Iris pigment epithelial cell (primary cell): ENCODE data around the gene LRRC45.
"Not testable (repeated sequence)": the region's sequence is repeated elsewhere in the genome, so short reads cannot be mapped to it uniquely, and the experiment has no call there.

Source experiments
- DNase-seq: peaks from one replicate; pipeline ENCODE4 v3.0.0-alpha.2; 2011; ENCODE audit warnings: low read depth

The LRRC45 gene

DNA sequence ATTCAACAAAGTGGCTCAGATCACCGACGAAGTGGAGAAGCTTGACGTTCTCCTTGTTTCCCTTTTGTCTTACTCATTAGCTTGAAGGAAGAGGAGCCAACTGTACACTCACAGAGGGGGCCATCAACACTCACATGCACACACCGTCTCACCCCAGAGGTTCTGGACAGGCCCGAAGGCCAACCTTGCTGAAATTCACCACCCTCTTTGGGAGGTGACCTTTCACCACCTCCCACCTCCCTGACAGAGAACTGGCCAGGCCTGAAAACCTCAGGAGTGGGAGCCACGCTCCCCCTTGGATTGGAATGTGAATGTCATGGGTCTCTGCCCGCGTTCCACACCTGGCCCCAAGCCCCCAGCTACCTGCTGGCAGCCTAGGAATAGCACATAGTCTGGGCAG, 12.4 kb downstream of the LRRC45 start:
- DNase-seq: no peak

GRCh38 chr17:82035956-82036633, 13.0 kb downstream of the LRRC45 start:
- DNase-seq: no peak

- no peak for DNase-seq
Measured at GRCh38 chr17:82036634-82037091, 13.6 kb downstream of the LRRC45 start.

GRCh38 chr17:82037092-82037888, 14.2 kb downstream of the LRRC45 start, which contains the start of gene DCXR:
Gene DCXR, minus strand, starts transcription at chr17:82037697. Its CDS starts 15 bp downstream, at chr17:82037682.
- DNase-seq: peak; percentile 98

- DNase-seq: no peak
Measured at GRCh38 chr17:82037889-82038195, 14.7 kb downstream of the LRRC45 start.

DNA sequence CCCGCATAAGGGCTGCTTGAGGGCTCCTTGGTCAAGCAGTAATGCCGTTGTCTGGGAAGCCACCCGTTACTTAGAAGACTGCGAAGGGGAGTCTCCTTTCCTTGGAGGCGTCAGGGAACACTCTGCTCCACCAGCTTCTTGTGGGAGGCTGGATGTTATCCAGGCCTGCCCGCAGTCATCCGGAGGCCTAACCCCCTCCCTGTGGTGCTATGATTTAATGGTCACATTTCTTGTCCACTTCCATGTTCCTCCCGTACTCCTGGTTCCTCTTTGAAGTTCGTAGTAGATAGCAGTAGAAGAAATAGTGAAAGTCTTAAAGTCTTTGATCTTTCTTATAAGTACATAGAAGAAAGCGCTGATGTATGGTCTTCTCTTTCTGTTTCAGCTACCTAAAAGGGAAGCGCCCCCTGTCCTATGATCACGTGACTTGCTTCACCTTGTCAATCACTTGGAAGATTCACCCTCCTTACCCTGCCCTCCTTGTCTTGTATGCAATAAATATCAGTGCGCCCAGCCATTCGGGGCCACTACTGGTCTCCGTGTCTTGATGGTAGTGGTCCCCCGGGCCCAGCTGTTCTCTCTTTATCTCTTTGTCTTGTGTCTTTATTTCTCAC, 15.8 kb downstream of the LRRC45 start:
- DNase-seq: not testable (repeated sequence)

DNA sequence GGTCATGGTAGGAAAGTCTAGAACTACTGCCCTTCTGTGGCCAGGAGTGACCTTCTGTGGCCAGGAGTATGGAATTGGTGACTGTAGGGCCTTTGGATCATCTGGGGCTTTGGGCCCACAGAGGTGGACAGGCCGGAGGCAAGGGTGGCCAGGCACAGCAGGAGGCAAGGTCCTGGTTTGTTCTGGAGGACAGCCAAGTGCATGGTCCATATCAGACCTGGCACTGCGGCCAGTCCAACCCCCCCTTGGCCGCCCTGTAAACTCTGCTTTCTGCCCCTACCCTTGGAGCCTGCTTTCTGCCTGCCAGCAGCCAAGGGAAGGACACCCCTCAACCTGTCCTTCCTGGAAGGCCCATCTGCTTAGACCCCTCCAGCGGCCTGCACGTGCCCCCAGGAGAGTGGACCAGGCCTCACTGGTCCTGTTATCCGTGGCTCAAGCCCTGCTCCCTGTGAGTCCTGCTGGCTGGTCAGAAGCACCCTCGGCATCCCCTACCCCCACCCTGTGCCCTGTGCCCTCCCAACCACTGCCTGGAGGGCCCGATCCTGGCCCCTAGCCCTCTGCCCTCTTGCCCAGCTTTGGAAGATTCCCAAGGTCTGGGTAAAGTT, 16.7 kb downstream of the LRRC45 start:
- no peak for DNase-seq

DNA sequence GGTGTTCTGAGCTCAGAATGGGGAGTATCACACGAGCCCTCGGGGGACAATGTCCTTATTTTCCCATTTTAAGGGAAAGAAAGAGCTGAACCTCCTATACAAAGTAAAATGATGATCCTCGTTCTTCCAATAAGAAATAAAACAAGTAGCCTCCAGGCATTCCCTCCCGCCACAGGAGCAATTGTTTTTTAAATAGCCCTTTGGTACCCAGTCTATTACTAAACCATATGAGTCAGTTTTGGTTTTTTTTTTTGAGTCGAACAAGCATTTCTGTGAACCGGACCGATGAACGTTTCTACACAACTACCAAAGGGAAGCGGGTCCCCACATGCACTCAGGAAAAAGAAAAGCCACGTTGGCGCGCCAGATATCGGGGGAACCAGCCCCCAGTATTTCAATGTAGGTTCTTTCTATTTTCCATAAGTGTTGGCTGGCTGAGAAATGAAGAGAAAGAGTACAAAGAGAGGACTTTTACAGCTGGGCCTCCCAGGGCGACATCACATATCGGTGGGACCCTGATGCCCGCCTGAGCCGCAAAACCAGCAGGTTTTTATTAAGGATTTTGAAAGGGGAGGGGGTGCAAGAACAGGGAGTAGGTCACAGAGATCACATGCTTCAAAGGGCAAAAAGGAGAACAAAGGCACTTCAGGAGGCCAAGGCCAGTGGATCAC, 18.2 kb downstream of the LRRC45 start:
- no peak for DNase-seq

- no peak for DNase-seq
Measured at GRCh38 chr17:82042649-82043048, 19.5 kb downstream of the LRRC45 start.

GRCh38 chr17:82043507-82043906, 20.4 kb downstream of the LRRC45 start:
- DNase-seq: no peak

DNA sequence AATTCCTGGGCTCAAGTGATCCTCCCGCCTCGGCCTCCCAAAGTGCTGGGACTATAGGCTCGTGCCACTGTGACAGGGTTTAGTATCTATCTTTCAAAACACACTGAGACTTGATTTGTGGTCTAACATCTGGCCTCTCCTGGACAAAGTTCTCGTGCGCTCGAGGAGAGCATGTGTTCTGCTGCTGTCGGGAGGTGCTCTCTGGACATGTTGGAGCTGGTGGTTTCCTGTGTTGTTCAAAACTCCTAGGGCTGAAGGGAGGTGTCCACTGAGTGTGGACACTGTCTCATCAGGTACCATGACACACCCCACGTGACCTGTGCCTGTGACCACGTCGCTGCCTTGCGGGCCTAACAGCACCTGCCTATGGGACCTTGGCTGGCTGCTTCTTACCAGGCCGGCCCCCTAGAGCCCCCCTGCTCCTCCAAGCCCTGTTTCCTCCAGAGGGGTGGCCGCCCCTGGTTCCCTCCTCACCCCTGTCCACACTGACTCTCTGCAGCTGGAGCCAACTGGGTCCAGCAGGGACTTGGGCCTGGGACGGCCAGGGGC, 22.9 kb downstream of the LRRC45 start:
- DNase-seq: no peak

- DNase-seq: no peak
Measured at GRCh38 chr17:82046903-82047302, 23.8 kb downstream of the LRRC45 start.

GRCh38 chr17:82047379-82047778, 24.3 kb downstream of the LRRC45 start:
- DNase-seq: no peak

- DNase-seq: no peak
Measured at GRCh38 chr17:82047914-82048570, 24.9 kb downstream of the LRRC45 start.

GRCh38 chr17:82048571-82048971, 25.5 kb downstream of the LRRC45 start:
- no peak for DNase-seq

- DNase-seq: no peak
Measured at GRCh38 chr17:82049106-82049505, 26.0 kb downstream of the LRRC45 start.

DNA sequence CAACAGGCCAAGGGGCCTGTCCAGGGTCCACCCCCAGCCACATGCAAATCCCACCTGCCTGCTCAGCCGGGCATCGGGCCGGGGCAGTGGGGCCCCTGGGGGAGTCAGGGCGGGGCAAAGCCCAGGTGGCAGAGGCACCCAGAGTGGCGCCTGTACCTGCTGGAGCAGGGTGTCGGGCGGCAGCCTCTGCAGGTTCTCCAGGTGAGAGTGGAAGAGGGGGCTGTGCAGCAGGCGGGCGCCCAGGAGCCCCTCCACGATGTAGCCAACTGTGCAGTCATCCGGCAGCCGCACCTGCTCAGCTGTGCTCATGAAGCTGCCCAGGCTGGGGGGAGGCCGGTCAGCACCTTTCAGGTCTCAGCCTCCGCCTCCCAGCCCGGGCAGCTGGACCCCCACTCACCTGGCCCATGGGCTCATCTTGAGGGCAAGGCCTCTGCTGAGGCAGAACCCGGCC, 26.4 kb downstream of the LRRC45 start:
- DNase-seq: no peak

GRCh38 chr17:82050152-82050760, 27.2 kb downstream of the LRRC45 start:
- no peak for DNase-seq

GRCh38 chr17:82050761-82051641, 27.9 kb downstream of the LRRC45 start:
- no peak for DNase-seq
